ENCODE measurements around the gene ATP6V0B.

DNA sequence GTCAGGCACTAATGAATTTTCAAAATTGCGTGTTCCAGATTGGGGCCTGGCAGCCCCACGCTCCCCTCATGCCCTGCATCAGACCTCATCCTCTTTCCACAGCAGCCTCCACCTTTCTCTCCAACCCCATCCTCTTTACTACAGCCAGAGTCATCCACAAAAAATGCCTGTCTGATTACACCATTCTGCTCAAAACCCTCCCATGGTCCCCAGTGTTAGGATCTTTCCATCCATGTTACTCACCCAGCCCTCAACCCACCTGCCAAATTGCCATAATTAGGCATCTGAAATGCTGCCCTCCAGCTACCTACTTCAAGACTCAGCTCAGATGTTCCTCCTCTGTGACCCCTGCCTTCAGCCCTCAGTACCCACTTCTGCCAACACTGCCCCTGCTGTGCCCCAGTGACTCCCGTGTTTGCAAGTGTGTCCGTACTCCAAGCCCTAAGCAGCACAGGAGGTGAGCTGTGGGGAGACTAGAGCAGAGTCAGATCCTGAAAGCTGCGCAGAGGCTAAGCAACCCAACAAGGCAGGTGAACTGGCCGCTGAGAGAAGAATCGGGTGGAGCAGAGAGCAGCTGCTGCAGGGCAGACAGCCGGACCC, 41.9 kb upstream of the ATP6V0B start:
- TF ChIP-seq, protein P1, sequence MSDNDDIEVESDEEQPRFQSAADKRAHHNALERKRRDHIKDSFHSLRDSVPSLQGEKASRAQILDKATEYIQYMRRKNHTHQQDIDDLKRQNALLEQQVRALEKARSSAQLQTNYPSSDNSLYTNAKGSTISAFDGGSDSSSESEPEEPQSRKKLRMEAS (IDR thresholded peaks at IDR 0.05) = no peak
- no peak for TF ChIP-seq POLR2A (IDR thresholded peaks at IDR 0.05; ENCODE audit: low read length)
- TF ChIP-seq CTCF (IDR thresholded peaks at IDR 0.05) = no peak
- TF ChIP-seq PHF8 (IDR thresholded peaks at IDR 0.05; ENCODE audit: borderline replicate concordance, low read depth) = no peak
- no peak for TF ChIP-seq FOSL2 (IDR thresholded peaks at IDR 0.05)
- TF ChIP-seq FOSL2 (CRISPR knock-in tag; IDR thresholded peaks at IDR 0.05) = no peak
- TF ChIP-seq, protein P2, sequence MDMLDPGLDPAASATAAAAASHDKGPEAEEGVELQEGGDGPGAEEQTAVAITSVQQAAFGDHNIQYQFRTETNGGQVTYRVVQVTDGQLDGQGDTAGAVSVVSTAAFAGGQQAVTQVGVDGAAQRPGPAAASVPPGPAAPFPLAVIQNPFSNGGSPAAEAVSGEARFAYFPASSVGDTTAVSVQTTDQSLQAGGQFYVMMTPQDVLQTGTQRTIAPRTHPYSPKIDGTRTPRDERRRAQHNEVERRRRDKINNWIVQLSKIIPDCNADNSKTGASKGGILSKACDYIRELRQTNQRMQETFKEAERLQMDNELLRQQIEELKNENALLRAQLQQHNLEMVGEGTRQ (IDR thresholded peaks at IDR 0.05) = no peak
- TF ChIP-seq NR3C1 (IDR thresholded peaks at IDR 0.05) = no peak
- TF ChIP-seq CHD4 (IDR thresholded peaks at IDR 0.05; ENCODE audit: borderline replicate concordance) = no peak
- no peak for TF ChIP-seq RNF2 (IDR thresholded peaks at IDR 0.05; ENCODE audit: borderline replicate concordance, low read depth)
- TF ChIP-seq HDAC2 (IDR thresholded peaks at IDR 0.05) = no peak

All from A549 (cell line).